AG09309 (cell line): ENCODE results near the gene MYO18A.

Experiments
- DNase-seq: peaks from one replicate; pipeline ENCODE4 v3.0.0-alpha.2; 2010; ENCODE audit warnings: low read depth
- H3K4me3 ChIP-seq: 2 replicates; pipeline ENCODE4 v1.5.1; 2011; ENCODE audit warnings: mild to moderate bottlenecking, low read depth, low read length, moderate library complexity; ENCODE audit not compliant: control insufficient read depth
- TF ChIP-seq, protein P1 (sequence below): IDR thresholded peaks from 2 replicates; pipeline ENCODE4 v1.5.1; 2011; ENCODE audit warnings: mild to moderate bottlenecking, low read depth, low read length, inconsistent platforms; ENCODE audit not compliant: insufficient read depth, control insufficient read depth; ENCODE audit errors: missing control alignments

MYO18A gene

DNA sequence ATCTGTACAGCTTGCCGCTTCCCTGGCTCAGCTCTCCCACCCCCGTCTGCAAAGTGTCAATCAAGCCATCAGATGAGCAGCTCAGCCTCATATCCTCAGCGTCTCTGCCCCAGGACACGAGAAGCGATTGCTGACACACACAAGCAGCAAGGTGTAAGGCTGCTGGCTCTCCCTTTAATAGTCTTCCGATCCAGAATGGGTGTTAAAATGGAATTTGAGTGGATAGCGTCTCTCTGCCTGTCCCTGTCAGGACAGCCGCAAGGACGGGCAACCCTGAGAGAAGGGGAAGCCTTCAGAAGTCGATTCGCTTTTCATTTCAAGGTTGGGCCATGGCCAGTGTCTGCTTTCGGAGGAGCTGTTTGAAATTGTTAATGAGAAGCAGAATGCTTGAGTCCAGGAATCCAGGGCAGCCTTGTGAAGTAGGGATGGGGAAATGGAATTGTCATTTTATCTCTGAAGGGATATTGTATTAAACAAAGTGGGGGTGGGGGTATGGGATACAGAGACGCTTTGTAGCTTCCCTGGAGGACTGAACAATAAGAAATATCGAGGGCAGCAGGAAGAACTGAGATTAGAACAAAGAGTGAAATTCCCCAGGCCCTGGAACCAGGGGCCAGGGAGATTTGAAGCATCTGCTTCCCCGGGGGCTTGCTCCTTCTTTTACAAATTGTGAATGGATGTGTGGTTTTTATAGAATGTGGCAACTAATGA lies 142.0 kb downstream of the MYO18A start:
- H3K4me3 ChIP-seq = no peak overlapping the region
- TF ChIP-seq, protein P1, sequence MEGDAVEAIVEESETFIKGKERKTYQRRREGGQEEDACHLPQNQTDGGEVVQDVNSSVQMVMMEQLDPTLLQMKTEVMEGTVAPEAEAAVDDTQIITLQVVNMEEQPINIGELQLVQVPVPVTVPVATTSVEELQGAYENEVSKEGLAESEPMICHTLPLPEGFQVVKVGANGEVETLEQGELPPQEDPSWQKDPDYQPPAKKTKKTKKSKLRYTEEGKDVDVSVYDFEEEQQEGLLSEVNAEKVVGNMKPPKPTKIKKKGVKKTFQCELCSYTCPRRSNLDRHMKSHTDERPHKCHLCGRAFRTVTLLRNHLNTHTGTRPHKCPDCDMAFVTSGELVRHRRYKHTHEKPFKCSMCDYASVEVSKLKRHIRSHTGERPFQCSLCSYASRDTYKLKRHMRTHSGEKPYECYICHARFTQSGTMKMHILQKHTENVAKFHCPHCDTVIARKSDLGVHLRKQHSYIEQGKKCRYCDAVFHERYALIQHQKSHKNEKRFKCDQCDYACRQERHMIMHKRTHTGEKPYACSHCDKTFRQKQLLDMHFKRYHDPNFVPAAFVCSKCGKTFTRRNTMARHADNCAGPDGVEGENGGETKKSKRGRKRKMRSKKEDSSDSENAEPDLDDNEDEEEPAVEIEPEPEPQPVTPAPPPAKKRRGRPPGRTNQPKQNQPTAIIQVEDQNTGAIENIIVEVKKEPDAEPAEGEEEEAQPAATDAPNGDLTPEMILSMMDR = no peak
- no peak for DNase-seq

DNA sequence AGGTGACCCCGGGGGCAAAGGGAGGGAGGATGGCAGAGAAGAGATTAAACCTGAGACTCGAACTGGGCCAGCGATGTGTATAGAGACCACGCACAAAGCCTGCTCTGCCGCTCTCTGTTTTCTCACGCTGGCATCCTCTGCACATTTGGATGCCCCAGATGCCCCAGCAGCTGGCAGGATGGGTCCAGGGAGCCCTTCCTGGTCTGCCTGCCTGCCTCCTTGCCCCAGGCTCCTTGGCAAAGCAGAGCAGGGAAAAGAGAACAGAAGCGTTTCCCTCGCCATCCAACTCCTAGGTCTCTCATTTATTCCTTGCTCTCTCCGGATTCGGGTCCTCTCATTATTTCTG lies 142.5 kb downstream of the MYO18A start:
- DNase-seq = no peak
- no peak overlapping the region for H3K4me3 ChIP-seq
- TF ChIP-seq, protein P1 = no peak

DNA sequence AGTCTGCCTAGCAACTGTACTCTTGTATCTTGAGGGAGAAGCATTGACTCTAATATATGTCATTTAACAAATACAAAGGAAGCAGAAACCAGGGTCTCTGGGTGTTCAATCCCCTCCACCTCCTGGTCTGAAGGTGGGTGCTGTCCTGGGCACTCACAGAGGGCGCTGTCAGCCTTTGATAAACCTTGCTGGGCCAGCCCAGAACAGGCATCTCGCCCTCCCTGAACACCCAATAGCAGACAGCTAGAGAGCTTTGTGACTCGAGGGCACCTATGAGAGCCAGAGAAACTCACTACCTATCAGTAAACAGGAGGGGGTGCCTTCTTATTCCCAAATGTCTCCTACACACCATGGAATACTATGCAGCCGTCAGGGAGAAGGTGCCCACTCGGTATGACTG lies 143.6 kb downstream of the MYO18A start:
- TF ChIP-seq, protein P1 = peak; percentile 1
- no peak overlapping the region for H3K4me3 ChIP-seq
- DNase-seq = no peak

DNA sequence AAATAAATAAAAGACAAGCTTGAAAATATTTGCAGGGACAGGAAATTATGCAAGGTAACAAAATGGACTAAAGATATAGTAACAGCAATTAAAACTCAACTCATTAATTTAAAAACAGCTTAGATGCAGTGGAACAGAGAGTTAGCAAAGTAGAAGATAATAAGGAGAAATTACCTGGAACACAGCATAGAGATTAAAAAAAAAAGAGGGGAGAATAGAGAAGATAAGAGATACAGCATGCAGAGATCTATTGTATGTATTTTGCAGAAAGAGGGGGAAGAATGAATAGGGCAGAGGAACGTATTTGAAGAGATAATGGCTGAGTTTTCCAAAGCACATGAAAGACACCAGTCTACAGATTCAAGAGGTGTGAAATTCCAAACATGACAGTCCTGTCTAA lies 145.7 kb downstream of the MYO18A start:
- no peak overlapping the region for H3K4me3 ChIP-seq
- TF ChIP-seq, protein P1 = no peak
- DNase-seq = no peak

DNA sequence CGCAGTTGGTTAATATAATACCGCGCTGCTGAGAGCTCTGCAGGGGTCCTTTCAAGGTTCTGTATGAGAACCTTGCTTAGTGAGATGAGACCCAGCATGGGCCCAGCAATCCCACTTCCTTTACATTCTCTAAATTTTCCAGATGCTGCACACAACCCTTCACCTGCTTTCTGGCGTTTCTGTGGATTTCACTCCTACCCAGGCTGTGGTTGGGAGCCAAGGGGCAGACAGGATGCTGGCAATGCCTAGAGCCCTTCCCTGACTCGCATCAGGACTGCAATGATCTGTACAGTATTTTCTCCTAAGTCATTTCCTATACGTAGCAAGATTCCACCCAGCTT lies 147.4 kb downstream of the MYO18A start:
- H3K4me3 ChIP-seq = no peak overlapping the region
- TF ChIP-seq, protein P1 = no peak
- DNase-seq = no peak

DNA sequence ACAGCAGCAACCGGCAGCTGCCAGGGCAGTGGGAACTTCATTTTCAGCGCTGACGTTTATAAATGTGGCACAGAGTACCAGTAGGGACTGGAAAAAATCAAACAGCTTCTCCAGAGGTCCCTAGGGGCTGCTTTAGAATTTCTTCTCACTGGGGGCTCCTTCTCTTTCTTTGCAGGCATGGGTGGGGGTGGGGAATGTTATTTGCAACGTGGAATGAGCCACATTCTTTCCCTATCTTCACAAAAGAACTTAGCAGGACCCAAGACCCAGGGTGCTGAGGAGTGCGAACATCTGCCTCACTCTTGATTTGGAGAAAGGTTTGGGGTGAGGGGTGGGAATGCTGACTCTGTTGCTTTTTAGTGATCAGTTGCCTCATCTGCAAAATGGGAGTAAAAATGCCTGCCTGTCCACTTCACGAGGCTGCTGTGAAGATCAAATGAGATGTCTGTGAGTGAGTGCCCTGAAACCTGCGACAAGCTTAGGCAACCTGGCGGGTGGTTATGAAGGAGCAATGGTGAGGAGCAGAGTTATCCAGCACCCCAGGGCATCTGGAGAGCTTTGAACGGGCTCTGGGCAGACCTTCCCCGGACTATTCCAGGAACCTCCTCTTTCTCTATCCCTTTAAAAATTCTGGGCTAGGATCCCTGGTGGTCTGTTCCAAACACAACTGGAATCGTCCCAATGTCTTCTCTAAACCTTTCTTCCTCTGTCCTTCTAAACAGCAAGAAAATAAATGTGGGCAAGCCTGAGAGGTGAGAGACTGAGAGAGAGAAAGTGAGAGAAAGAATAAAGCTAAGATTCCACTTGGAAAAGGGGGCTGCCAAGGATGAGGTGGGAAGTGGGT lies 148.0 kb downstream of the MYO18A start:
- H3K4me3 ChIP-seq = no peak overlapping the region
- TF ChIP-seq, protein P1 = no peak
- DNase-seq = no peak

DNA sequence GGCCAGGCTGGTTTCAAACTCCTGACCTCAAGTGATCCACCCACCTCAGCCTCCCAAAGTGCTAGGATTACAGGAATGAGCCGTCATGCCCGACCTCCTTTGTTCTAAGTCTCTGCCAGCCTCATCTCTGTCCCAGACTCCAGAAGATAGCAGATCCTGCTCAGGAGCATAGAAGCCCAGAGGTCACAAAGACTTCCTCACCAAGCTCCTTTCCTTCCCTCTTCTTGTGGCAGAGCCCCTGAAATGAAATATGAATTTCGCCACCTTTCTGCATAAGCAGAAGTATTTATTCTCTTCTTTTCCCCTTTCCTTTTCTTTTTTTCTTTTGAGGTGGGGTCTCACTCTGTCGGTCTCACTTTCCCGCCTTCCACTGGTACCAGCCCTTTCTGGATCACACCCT lies 148.7 kb downstream of the MYO18A start:
- DNase-seq = no peak
- TF ChIP-seq, protein P1 = no peak
- H3K4me3 ChIP-seq = no peak overlapping the region
